ENCODE measurements around the gene CRYGN. TPM values are rescaled to one million over a fixed set of nuclear protein-coding genes. Genes with fewer than 3 reads are reported as not detected.

The CRYGN gene
- total RNA-seq, 1 donor from 2014 or later = not detected

DNA sequence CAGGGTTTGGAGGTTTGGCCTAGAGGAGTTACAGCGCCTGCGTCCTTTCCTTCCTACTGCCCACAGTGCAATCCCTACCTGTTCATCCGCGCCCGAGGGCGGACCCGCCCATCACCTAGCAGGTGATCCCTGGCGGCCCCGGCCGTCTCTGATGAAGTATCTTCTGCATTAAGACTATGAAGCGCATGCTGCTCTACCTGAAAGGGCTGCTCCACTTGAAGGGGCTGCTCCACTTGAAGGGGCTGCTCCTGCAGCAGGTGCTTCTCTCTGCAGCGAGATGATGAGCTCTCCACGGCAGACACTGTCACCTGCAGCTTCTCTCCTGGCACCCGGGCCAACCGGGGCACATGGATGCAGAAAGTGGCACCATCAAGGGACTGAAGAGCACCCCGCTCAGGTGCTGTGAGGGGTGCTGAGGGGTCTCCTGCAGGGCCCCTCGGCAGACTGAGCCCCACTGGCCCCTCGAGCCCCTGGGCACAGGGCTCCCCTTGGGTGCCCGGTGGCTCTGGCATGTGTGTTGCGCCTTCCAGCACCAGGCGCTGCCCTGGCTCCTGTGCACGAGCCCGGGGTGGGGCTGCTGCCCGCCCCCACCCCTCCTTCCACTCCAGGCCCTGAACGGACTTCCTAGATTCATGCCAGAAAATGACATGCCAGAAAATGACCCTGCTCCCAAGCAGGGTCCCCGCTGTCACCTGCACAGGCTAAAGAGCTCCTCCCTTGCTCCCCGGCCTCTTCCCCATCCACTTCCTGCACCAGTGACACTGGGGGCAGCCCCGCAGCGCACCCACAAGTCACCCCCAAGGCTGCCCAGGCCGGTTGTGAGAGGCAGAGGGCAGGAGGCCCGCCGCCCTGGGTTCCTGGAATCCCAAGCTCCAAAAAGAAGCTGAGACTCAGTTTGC is 59.5 kb downstream of the CRYGN start:
- DNase-seq (ENCODE audit: low read depth in 2 of 2) = no peak

DNA sequence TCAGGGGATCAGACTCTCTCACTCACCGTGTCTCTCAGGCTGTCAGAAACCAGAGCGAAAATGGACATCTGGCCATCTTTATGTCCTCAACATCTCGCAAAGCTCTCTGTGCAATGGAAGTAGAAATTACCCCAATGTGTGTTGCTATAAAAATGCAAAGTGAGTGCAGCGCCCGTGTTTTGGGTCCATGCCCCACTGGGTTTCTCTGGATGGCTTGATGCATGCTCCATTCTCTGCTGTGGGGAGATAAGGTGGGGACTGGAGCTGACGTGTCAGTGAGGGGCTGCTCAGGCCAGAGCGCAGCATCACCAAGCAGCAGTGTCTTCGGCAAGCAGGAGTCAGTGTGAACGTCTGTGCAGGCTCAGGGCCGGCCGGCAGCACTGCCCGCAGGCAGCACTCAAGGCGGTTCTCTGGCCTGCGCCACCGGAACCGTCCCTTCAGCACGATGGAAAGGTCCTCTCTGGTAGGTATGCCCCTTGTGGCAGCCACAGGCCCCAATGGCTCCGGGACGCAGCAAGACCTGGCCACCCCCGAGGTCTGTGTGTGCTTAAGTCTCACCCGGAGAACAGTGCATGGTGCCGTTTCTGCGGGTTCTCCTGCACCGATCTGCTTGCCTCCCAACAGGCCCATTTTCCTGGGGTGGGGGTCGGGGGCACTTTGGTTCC is 60.3 kb downstream of the CRYGN start:
- no peak for DNase-seq (ENCODE audit: low read depth in 2 of 2)

DNA sequence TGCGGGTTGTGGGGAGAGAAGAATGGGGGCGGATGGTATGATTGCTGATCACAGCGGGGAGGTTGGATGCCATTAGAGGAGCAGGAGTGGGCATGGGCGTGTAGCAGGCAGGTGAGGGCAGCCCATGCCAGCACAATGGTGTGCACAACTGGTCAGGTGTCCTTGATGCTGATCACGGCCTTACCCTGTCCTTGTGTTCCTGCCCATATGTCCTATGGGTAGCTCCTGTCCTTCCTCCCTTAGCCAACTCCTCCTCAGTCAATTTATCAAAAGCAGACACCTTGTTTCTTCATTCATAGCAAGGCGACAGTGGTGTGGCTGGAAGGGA is 60.8 kb downstream of the CRYGN start:
- no peak for DNase-seq (ENCODE audit: low read depth in 2 of 2)

Other genes with a start within 250 kb of the CRYGN start
- gene H2BK1, start 229.7 kb downstream of the CRYGN start, total RNA-seq = not detected in 2 replicates
- 37.0 and 39.5 TPM in 2 replicates for gene ABCF2, start 212.9 kb downstream of the CRYGN start, total RNA-seq
- 31.2 and 31.7 TPM in 2 replicates for gene CHPF2, start 207.7 kb downstream of the CRYGN start, total RNA-seq
- 0.79 and 2.0 TPM in 2 replicates for gene SMARCD3, start 191.4 kb downstream of the CRYGN start, total RNA-seq
- 27.0 and 31.2 TPM in 2 replicates for gene NUB1, start 98.3 kb downstream of the CRYGN start, total RNA-seq
- gene WDR86, start 30.1 kb downstream of the CRYGN start, total RNA-seq = not detected in 2 replicates
- 42.1 and 50.0 TPM in 2 replicates for gene RHEB, start 79.8 kb upstream of the CRYGN start, total RNA-seq

All from lung microvascular endothelial cell (primary cell).